Measurements from ENCODE around the gene GABBR2.

GABBR2 gene

DNA sequence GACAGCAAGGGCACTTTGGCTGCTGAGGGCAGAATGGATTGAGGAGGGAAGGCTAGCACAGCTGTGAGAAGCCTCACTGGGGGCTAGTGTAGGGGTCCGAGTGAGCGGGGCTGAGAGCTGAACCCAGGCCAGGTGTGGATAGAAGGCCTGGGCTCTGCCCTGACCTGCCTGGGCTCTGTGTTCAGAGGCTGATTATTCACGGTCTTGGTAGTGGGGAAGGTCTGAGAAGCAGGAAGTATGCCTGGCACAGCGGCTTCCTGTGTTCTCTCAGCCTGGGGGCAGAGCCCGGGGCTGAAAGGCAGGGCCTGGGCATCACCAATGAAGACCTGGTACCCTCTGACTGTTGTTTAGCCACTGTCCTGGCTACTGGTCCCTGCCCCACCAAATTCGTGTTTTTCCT lies 316.9 kb downstream of the GABBR2 start:
- H3K4me3 ChIP-seq (ENCODE audit: low read length): no peak overlapping the region
- TF ChIP-seq, protein P1, sequence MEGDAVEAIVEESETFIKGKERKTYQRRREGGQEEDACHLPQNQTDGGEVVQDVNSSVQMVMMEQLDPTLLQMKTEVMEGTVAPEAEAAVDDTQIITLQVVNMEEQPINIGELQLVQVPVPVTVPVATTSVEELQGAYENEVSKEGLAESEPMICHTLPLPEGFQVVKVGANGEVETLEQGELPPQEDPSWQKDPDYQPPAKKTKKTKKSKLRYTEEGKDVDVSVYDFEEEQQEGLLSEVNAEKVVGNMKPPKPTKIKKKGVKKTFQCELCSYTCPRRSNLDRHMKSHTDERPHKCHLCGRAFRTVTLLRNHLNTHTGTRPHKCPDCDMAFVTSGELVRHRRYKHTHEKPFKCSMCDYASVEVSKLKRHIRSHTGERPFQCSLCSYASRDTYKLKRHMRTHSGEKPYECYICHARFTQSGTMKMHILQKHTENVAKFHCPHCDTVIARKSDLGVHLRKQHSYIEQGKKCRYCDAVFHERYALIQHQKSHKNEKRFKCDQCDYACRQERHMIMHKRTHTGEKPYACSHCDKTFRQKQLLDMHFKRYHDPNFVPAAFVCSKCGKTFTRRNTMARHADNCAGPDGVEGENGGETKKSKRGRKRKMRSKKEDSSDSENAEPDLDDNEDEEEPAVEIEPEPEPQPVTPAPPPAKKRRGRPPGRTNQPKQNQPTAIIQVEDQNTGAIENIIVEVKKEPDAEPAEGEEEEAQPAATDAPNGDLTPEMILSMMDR (conservative IDR thresholded peaks at IDR 0.05; ENCODE audit: low read length): no peak
- no peak for DNase-seq (ENCODE audit: low read depth)

DNA sequence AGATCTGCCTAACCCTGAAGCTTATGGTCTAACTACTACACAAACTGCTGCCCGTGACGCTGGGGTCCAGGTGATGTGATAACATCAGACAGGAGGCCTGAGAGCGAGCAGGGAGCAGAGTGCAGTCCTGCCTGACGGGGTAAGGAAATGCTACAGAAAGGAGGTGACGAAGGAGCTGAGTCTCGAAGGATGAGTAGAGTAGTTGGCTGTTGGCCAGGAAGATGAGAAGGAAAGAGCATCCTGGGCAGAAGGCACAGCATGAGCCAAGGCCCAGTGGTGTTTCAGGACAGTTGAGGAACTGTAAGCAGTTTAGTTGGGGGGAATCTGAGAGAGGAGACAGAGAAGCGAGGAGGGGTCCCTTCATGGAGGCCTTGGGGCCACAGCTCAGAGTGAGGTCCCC lies 317.3 kb downstream of the GABBR2 start:
- H3K4me3 ChIP-seq (ENCODE audit: low read length): no peak overlapping the region
- TF ChIP-seq, protein P1 (conservative IDR thresholded peaks at IDR 0.05; ENCODE audit: low read length): no peak
- no peak for DNase-seq (ENCODE audit: low read depth)

DNA sequence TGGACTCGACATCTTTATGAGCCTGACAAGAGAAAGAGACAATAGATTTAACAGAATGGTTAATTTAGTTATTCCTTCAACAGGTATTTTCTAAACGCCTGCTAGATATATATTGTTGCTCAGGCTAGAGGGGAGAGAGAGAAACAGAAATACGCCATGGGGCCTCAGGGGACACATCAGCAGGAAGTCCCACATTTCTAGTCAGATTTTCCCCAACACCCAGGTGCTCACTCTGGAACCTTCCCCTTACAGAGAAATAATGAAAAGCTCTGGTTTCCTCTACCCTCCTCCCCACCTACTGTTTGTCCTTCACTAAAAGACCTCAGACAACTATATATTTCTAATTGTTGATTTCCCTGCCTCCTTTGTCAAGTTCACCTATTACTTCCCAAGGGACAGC lies 323.0 kb downstream of the GABBR2 start:
- TF ChIP-seq, protein P1 (conservative IDR thresholded peaks at IDR 0.05; ENCODE audit: low read length): no peak
- no peak overlapping the region for H3K4me3 ChIP-seq (ENCODE audit: low read length)
- DNase-seq (ENCODE audit: low read depth): no peak

DNA sequence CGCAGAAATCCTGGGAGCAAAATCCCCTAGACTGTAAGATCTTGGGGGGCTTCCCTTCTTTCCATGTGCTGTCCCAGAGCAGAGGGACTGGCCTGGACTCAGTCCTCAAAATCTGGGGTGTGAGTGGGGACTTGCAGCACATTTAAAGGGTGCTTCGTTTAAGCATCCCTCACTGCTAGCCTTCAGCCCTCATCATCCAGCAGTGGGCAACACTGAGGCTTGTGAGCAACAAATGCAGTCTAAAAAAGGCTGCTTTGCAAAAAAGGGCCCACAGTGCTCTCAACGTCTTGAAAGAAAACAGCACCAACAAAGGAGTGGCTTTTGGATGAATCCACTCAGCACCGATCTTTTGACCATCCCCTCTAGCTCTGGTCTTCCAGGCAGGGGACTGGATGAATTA lies 325.0 kb downstream of the GABBR2 start:
- H3K4me3 ChIP-seq (ENCODE audit: low read length): no peak overlapping the region
- DNase-seq (ENCODE audit: low read depth): peak; percentile 21
- TF ChIP-seq, protein P1 (conservative IDR thresholded peaks at IDR 0.05; ENCODE audit: low read length): peak; percentile 46

DNA sequence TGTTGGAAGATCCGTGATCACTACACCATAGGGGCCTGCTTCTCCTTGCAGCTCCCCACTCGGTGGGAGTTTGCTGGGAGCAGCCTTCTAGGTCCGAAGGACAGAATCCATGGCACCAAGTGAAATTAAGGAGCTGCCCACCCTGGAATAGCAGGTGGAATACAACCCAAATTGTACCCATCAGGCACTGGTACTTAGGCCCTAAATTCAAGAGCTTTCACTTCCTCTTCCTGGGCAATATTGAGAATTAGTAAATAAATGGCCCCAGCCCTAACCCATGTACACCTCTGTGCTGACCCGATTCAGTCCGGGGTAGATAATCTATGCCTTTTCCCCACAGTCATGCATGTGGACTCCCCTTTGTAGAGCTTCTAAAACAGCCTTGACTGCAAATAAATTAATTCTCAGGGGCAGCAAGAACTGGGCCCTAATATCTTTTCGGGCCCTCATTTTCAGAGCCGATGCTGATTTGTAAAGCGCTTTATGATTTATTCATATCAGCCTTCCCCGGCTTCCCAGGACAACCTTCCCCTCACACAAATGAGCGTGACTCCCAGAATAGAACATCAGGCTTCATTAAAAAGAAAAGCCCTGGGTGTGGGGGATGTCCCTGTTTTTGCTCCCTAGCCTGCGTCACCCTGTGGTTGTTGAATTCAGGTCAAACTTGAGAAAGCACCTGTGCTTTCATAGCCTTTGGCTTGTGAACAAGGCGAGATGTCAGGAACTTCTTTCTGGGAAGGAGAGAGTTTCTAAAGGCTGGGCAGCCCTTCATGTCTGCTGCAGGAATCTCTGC lies 327.2 kb downstream of the GABBR2 start:
- no peak overlapping the region for H3K4me3 ChIP-seq (ENCODE audit: low read length)
- DNase-seq (ENCODE audit: low read depth): no peak
- TF ChIP-seq, protein P1 (conservative IDR thresholded peaks at IDR 0.05; ENCODE audit: low read length): no peak

DNA sequence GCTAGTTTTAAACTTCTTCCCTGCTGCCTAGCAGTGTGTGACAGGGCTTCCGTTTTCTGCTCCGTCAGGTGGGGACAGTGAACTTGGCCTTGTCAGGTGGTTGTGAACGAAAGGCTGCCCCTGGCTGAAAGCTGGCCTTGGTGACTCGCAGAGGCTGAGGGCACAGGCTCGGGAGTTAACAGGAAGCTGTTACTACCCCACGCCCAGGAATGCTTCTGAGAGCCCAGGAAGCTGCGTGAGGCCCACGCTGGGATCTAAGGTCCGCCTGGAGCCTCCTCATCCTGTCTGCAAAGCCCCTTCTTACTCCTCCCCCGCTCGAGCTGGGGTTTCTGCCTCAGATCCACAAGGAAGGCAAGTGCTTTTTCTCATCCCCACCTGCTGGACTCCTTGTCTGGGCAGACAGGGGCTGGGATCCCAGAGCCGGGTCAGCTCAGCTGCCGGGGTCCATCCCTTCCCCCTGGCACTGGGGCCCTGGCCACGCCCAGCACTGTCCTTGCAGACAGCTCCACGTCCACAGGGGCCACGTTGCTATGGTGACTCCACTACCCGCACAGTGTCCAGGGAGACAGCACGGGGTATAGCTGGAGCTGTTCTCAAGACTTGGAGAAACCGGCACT lies 328.6 kb downstream of the GABBR2 start:
- peak; percentile 64 for DNase-seq (ENCODE audit: low read depth)
- TF ChIP-seq, protein P1 (conservative IDR thresholded peaks at IDR 0.05; ENCODE audit: low read length): no peak
- no peak overlapping the region for H3K4me3 ChIP-seq (ENCODE audit: low read length)

DNA sequence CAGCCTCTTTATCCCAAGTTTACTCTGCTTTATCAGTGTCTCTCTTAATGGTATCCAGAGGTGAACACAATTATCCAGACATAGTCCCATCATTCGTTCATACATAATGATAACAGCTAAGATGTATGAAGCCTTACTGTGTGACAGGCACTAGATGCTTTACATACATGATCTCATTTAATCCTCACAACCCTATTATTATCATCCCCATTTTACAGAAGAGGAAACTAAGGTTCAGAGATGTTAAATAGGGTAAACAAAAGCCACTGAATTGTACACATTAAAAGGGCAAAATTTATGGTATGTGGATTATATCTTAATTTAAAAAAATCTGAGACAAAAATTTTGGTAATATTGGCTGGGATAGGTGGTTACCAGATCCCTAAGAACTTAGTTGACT lies 329.2 kb downstream of the GABBR2 start:
- no peak overlapping the region for H3K4me3 ChIP-seq (ENCODE audit: low read length)
- TF ChIP-seq, protein P1 (conservative IDR thresholded peaks at IDR 0.05; ENCODE audit: low read length): no peak
- DNase-seq (ENCODE audit: low read depth): no peak

All from AG10803 (cell line).